ENCODE measurements around the gene SUPT5H. TPM values are rescaled to one million over a fixed set of nuclear protein-coding genes. Genes with fewer than 3 reads are reported as not detected.

Gene SUPT5H
- total and polyA plus RNA-seq, 2 of the 13 experiments (the other 11 are each of a cell fraction or from before 2014, with no cell fraction given), result 48.2 to 51.7 TPM

DNA sequence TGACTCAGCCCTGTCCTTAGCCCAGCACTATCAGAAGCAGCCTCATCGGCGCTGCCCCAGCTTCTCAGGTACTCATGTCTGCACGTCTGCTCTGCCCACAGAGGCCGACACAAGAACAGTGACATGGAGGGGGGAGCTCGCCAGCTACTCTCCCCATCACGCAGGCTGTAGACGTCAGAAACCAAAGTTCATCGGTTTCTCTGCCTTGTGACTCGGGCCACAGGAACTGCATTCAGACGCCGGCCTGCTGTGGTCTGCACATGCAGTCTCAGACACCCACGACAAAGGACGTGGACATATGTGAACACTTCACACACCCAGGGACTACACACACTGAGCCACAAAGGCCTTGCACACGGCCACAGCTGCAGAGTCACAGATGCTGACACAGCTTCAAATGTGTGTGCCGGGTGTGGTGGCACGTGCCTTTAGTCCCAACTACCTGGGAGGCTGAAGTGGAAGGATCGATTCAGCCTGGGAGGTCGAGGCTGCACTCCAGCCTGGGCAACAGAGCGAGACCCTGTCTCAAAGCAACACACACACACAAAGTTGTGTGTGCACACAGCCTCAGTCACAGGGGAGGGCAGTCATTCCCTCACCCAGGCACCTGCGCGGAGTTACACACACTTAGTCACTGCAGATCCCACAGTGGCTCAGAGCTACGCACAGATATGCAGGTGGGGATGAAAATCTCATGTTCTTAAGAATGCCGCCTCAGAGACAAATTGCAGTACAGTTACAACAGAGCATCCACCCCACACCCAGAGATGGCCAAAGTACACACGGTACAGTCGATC lies 43.6 kb upstream of the SUPT5H start (continued):
- no peak for TF ChIP-seq ZFAT (CRISPR knock-in tag; conservative IDR thresholded peaks at IDR 0.05)
- peak; percentile 83; the same call in 1 of the 2 replicates for TF ChIP-seq ZSCAN9 (CRISPR knock-in tag; IDR thresholded peaks at IDR 0.05; ENCODE audit: borderline replicate concordance)
- peak; percentile 1; the same call in 1 of the 2 replicates for TF ChIP-seq SALL2 (CRISPR knock-in tag; IDR thresholded peaks at IDR 0.05)
- TF ChIP-seq POGZ (CRISPR knock-in tag; IDR thresholded peaks at IDR 0.05), result peak; percentile 62; the same call in 1 of the 2 replicates
- no peak for TF ChIP-seq ZNF530 (CRISPR knock-in tag; IDR thresholded peaks at IDR 0.05; ENCODE audit: low read depth)
- peak; percentile 93; the same call in 1 of the 2 replicates for TF ChIP-seq MYPOP (CRISPR knock-in tag; IDR thresholded peaks at IDR 0.05)
- TF ChIP-seq ZMYM4 (CRISPR knock-in tag; IDR thresholded peaks at IDR 0.05), result peak; percentile 47
- no peak; the same call in 1 of the 2 replicates for TF ChIP-seq ZNF678 (CRISPR knock-in tag; IDR thresholded peaks at IDR 0.05)
- no peak for TF ChIP-seq SRSF4 (IDR thresholded peaks at IDR 0.05; ENCODE audit: low read depth, low read length, poor library complexity, severe bottlenecking)
- TF ChIP-seq GABPB1 (CRISPR knock-in tag; IDR thresholded peaks at IDR 0.05), result peak; percentile 57; the same call in 1 of the 2 replicates
- peak; percentile 89; the same call in 1 of the 2 replicates for TF ChIP-seq SRY (CRISPR knock-in tag; IDR thresholded peaks at IDR 0.05)
- 0 out of 2 replicates have a peak, but pooled peaks have one; percentile 16 for TF ChIP-seq DNMT1 (CRISPR knock-in tag; IDR thresholded peaks at IDR 0.05)
- TF ChIP-seq ZBTB38 (CRISPR knock-in tag; IDR thresholded peaks at IDR 0.05), result peak; percentile 66
- TF ChIP-seq MBD4 (IDR thresholded peaks at IDR 0.05; ENCODE audit: borderline replicate concordance, low read length), result no peak
- no peak for TF ChIP-seq ZNF775 (CRISPR knock-in tag; IDR thresholded peaks at IDR 0.05; ENCODE audit: borderline replicate concordance)
- peak; percentile 67; the same call in 1 of the 2 replicates for TF ChIP-seq ZNF616 (CRISPR knock-in tag; IDR thresholded peaks at IDR 0.05; ENCODE audit: low read depth)
- TF ChIP-seq ZNF407 (CRISPR knock-in tag; IDR thresholded peaks at IDR 0.05; ENCODE audit: not compliant biosample characterization), result peak; percentile 52
- TF ChIP-seq ZNF816 (CRISPR knock-in tag; IDR thresholded peaks at IDR 0.05; ENCODE audit: borderline replicate concordance), result peak; percentile 71; the same call in 1 of the 2 replicates
- peak; percentile 66 for TF ChIP-seq ELF3 (CRISPR knock-in tag; IDR thresholded peaks at IDR 0.05)
